Endothelial cell of hepatic sinusoid (primary cell): ENCODE measurements around the gene ZIC4.

Experiments used
- in situ Hi-C: cut with HindIII; loops from 2 replicates; pipeline ENCODE4 v1.10.0; 2017; ENCODE audit warnings: low sequenced_read_pairs

The ZIC4 gene

GRCh38 chr3:147391781-147392624 lies 14.3 kb downstream of the ZIC4 start:
- in situ Hi-C loops = no loop called here

- in situ Hi-C loops = no loop called here
Observed at GRCh38 chr3:147390589-147391569, 15.5 kb downstream of the ZIC4 start.

- in situ Hi-C loops = no loop called here
Observed at GRCh38 chr3:147389717-147390116, 16.6 kb downstream of the ZIC4 start.

GRCh38 chr3:147388700-147389580 lies 17.4 kb downstream of the ZIC4 start:
- in situ Hi-C loops = no loop called here

GRCh38 chr3:147387885-147388699 lies 18.3 kb downstream of the ZIC4 start:
- in situ Hi-C loops = no loop called here

- in situ Hi-C loops = no loop called here
Observed at GRCh38 chr3:147387291-147387884, 19.0 kb downstream of the ZIC4 start.

- in situ Hi-C loops = no loop called here
Observed at GRCh38 chr3:147385059-147386012, 21.0 kb downstream of the ZIC4 start.

GRCh38 chr3:147384210-147385058 lies 21.9 kb downstream of the ZIC4 start:
- in situ Hi-C loops = no loop called here

GRCh38 chr3:147383617-147384016 lies 22.7 kb downstream of the ZIC4 start:
- in situ Hi-C loops = no loop called here

GRCh38 chr3:147381596-147381995 lies 24.7 kb downstream of the ZIC4 start:
- in situ Hi-C loops = no loop called here

- in situ Hi-C loops = no loop called here
Observed at GRCh38 chr3:147380977-147381376, 25.4 kb downstream of the ZIC4 start.

- in situ Hi-C loops = no loop called here
Observed at GRCh38 chr3:147380387-147380951, 25.9 kb downstream of the ZIC4 start.

GRCh38 chr3:147379651-147380050 lies 26.7 kb downstream of the ZIC4 start:
- in situ Hi-C loops = no loop called here

- in situ Hi-C loops = no loop called here
Observed at GRCh38 chr3:147377412-147378367, 28.7 kb downstream of the ZIC4 start.

GRCh38 chr3:147373301-147373700 lies 33.0 kb downstream of the ZIC4 start:
- in situ Hi-C loops = no loop called here

GRCh38 chr3:147372525-147373027 lies 33.8 kb downstream of the ZIC4 start:
- in situ Hi-C loops = no loop called here
